ENCODE results near the gene SETD3. TPM values are rescaled to one million over a fixed set of nuclear protein-coding genes. Genes with fewer than 3 reads are reported as not detected.

Gene SETD3
- total RNA-seq, 4 donors from 2014 or later: 135 to 170 (median 148) TPM

DNA sequence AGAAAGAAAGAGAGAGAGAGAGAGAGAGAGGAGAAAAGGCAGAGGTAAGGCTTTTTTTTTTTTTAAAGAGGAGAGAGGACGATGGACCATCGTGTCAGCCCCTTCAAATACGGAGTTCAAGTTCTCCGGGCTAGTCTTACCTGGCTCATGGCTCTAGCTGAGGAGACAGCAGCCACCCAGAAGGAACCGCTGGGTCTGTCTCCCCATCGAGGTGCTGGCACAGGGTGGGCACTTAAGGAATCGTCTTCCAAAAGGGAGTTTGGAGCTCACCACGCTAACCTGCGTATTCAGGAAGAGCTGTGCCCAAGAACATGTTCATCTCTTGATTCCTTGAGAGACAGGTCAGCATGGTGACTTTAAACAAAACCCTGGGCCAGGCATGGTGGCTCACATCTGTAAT lies 102.7 kb downstream of the SETD3 start:
- TF ChIP-seq, protein P1, sequence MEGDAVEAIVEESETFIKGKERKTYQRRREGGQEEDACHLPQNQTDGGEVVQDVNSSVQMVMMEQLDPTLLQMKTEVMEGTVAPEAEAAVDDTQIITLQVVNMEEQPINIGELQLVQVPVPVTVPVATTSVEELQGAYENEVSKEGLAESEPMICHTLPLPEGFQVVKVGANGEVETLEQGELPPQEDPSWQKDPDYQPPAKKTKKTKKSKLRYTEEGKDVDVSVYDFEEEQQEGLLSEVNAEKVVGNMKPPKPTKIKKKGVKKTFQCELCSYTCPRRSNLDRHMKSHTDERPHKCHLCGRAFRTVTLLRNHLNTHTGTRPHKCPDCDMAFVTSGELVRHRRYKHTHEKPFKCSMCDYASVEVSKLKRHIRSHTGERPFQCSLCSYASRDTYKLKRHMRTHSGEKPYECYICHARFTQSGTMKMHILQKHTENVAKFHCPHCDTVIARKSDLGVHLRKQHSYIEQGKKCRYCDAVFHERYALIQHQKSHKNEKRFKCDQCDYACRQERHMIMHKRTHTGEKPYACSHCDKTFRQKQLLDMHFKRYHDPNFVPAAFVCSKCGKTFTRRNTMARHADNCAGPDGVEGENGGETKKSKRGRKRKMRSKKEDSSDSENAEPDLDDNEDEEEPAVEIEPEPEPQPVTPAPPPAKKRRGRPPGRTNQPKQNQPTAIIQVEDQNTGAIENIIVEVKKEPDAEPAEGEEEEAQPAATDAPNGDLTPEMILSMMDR (IDR thresholded peaks at IDR 0.05): no peak
- no peak for TF ChIP-seq POLR2A (IDR thresholded peaks at IDR 0.05; ENCODE audit: low read depth)
- TF ChIP-seq EP300 (IDR thresholded peaks at IDR 0.05): no peak
- TF ChIP-seq POLR2AphosphoS5 (IDR thresholded peaks at IDR 0.05): no peak
- Histone ChIP-seq H3K4me3 (no peak overlapping the region), H3K27me3 (peaks cover 0 to 47% (median 0%) of the 10 kb centered on the region in 4 donors), H3K27ac (replicated peaks in 1 of 4) (no peak overlapping the region), H3K36me3 (no peaks in the 10 kb centered on the region), H3K4me1 (no peaks in the 10 kb centered on the region), H3K9me3 (no peaks in the 10 kb centered on the region)
- intact Hi-C loops (cut with DNase I): no loop called here
- WGBS: 91% methylated on average over 9 of the region's 9 CpGs
- DNase-seq (ENCODE audit: extremely low spot score): no peak

DNA sequence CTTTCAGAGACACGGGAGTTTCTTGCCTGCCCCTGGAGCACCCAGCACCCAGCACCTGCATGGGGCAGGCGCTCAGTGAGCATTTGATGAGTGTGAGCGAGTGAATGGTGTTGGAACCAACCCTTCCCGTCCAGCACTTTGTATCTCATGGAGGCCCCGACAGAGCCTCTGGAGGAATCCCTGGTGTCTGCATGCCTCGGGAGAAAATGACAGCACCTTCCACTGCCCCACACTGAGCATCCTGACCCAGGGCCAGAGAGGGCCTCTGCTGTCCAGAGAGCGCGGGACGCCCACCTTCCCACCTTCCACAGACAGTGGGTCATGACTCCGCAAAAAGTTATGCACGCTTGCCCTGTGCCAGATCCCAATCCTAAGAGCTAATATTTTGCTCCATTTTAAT lies 105.7 kb downstream of the SETD3 start:
- DNase-seq (ENCODE audit: extremely low spot score): no peak
- 74% methylated on average over 11 of the region's 11 CpGs for WGBS
- H3K36me3 ChIP-seq: no peaks in the 10 kb centered on the region
- no peaks in the 10 kb centered on the region for H3K9me3 ChIP-seq
- H3K27me3 ChIP-seq: peaks cover 0 to 17% (median 0%) of the 10 kb centered on the region in 4 donors
- no peak overlapping the region for H3K4me3 ChIP-seq
- intact Hi-C loops (cut with DNase I): no loop called here
- H3K27ac ChIP-seq (replicated peaks in 1 of 4): no peak overlapping the region
- no peak for TF ChIP-seq EP300 (IDR thresholded peaks at IDR 0.05)
- TF ChIP-seq POLR2A (IDR thresholded peaks at IDR 0.05; ENCODE audit: low read depth): no peak
- TF ChIP-seq, protein P1 (IDR thresholded peaks at IDR 0.05): no peak
- TF ChIP-seq POLR2AphosphoS5 (IDR thresholded peaks at IDR 0.05): no peak
- H3K4me1 ChIP-seq: no peaks in the 10 kb centered on the region

DNA sequence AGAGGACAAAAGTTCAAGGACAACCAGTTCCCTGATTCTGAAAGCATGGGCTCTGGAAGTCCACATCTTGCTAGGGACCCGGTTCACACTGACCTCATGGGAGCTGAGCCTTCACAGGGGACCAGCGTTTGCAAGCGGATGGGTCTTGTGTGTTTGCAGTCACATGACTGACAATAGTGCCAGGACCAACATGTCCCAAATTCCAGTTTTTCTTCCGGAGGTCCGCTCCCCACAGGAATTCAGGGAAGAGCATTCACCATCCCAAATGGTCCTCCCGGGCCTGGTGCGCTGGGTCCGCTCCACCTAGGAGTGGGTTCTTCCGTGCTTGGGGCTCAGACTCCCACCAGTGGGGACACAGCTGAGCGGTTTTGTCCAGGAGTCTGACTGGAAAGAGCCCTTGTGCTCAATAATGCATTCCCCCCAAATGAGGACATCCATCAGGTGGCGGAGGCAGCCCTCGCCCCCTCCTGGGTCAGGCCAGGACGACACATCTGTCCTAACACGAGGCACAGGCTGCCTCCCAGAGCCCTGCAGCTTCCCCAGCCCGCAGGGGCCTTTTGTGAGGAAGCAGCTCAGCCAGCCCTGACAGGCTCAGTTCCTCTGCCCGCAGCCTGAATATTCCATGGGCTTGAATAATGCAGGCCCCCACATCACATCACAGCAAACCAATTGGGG lies 116.9 kb downstream of the SETD3 start:
- WGBS: 87% methylated on average over 5 of the region's 16 CpGs
- H3K4me1 ChIP-seq: no peaks in the 10 kb centered on the region
- H3K9me3 ChIP-seq: no peaks in the 10 kb centered on the region
- no peaks in the 10 kb centered on the region for H3K27me3 ChIP-seq
- DNase-seq (ENCODE audit: extremely low spot score): no peak
- H3K27ac ChIP-seq (replicated peaks in 1 of 4): no peak overlapping the region
- H3K36me3 ChIP-seq: no peaks in the 10 kb centered on the region
- H3K4me3 ChIP-seq: no peak overlapping the region
- intact Hi-C loops (cut with DNase I): no loop called here
- TF ChIP-seq EP300 (IDR thresholded peaks at IDR 0.05): no peak
- TF ChIP-seq POLR2AphosphoS5 (IDR thresholded peaks at IDR 0.05): no peak
- no peak for TF ChIP-seq POLR2A (IDR thresholded peaks at IDR 0.05; ENCODE audit: low read depth)
- TF ChIP-seq, protein P1 (IDR thresholded peaks at IDR 0.05): no peak

DNA sequence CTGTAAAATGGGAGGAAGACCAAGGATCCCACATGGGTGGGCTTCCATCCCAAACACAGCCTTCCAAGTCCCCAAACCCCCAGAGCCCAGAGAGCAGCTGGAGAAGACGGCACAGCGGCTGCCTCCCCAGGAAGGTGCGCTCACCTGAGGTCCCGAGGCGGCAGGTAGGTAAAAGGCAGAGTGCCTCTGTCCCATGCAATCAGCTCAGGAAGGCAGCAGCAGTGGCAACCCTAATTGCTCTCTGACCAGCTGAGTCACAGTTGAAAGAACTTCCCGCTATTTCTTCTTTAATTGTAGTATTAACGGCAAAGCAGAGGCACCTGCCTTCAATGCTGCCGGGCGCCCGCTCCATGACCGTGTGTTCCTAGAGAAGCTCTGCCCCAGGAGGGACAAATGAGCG lies 117.6 kb downstream of the SETD3 start:
- 92% methylated on average over 9 of the region's 12 CpGs for WGBS
- Histone ChIP-seq H3K27ac (replicated peaks in 1 of 4) (no peak overlapping the region), H3K4me3 (no peak overlapping the region), H3K9me3 (no peaks in the 10 kb centered on the region), H3K27me3 (no peaks in the 10 kb centered on the region), H3K36me3 (no peaks in the 10 kb centered on the region), H3K4me1 (no peaks in the 10 kb centered on the region)
- intact Hi-C loops (cut with DNase I): no loop called here
- DNase-seq (ENCODE audit: extremely low spot score): no peak
- TF ChIP-seq POLR2A (IDR thresholded peaks at IDR 0.05; ENCODE audit: low read depth) (no peak), EP300 (IDR thresholded peaks at IDR 0.05) (no peak), POLR2AphosphoS5 (IDR thresholded peaks at IDR 0.05) (no peak)
- TF ChIP-seq, protein P1 (IDR thresholded peaks at IDR 0.05): no peak
